IMR-90 (cell line): ENCODE results near the gene CCPG1. TPM values are rescaled to one million over a fixed set of nuclear protein-coding genes. Genes with fewer than 3 reads are reported as not detected.

Source experiments
- microRNA-seq, 2 experiments: library from miRNA; stranded (forward) in 1 of 2; unstranded in 1 of 2; fragments of 10-50 nt in 1 of 2; fragments of <30 nt in 1 of 2; gene quantifications in 1 of 2; microRNA quantifications in 1 of 2; one replicate each; pipeline versions ENCODE3 to v1.1.0; 2013 to 2020; ENCODE audit not compliant: insufficient read depth in 1 of 2, insufficient read length in 1 of 2, unreplicated experiment in 1 of 2
- polyA plus RNA-seq, 3 experiments: library from polyadenylated mRNA; depleted of rRNA; stranded (reverse); fragments of >200 nt; gene quantifications; 2 replicates each; pipeline ENCODE4 v1.2.3, GENCODE V29; 2012; ENCODE audit warnings: low replicate concordance in 1 of 3
- total RNA-seq: library from RNA; depleted of rRNA; stranded (reverse); fragments of >200 nt; gene quantifications from 2 replicates; pipeline ENCODE4 v1.2.3, GENCODE V29; 2012; rRNA removed

CCPG1 gene
- total and polyA plus RNA-seq, 2 of the 4 experiments (the other 2 are of a cell fraction): 11.4 to 14.3 TPM

Small RNA genes lying within 50 kb of the gene (microRNA-seq; reads per million reads assigned to microRNA genes)
- gene MIR628 (ENCODE audit: unreplicated experiment): 40.2 reads per million, percentile 43 among the genes with 10 or more reads in this experiment

Other genes with a start within 250 kb of the CCPG1 start
- 36.7 and 89.2 TPM in 2 replicates for gene RSL24D1, start 211.4 kb downstream of the CCPG1 start, total RNA-seq
- 25.6 and 36.5 TPM in 2 replicates for gene RSL24D1, start 211.4 kb downstream of the CCPG1 start, polyA plus RNA-seq (2012; rRNA removed)
- 4.8 and 8.6 TPM in 2 replicates for gene RAB27A, start 118.5 kb downstream of the CCPG1 start, total RNA-seq
- gene RAB27A, start 118.5 kb downstream of the CCPG1 start, polyA plus RNA-seq (2012; rRNA removed): 12.1 and 13.7 TPM in 2 replicates
- 11.7 and 12.7 TPM in 2 replicates for gene PIGBOS1, start 89.2 kb downstream of the CCPG1 start, total RNA-seq
- 11.7 and 12.1 TPM in 2 replicates for gene PIGBOS1, start 89.2 kb downstream of the CCPG1 start, polyA plus RNA-seq (2012; rRNA removed)
- 11.8 and 17.5 TPM in 2 replicates for gene PIGB, start 89.1 kb downstream of the CCPG1 start, total RNA-seq
- 8.0 and 9.2 TPM in 2 replicates for gene PIGB, start 89.1 kb downstream of the CCPG1 start, polyA plus RNA-seq (2012; rRNA removed)
- 0.28 and 0.36 TPM in 2 replicates for gene PIERCE2, start 136 bp upstream of the CCPG1 start, total RNA-seq
- 0.48 and 1.0 TPM in 2 replicates for gene PIERCE2, start 136 bp upstream of the CCPG1 start, polyA plus RNA-seq (2012; rRNA removed)
- 0.72 and 0.83 TPM in 2 replicates for gene DNAAF4, start 99.9 kb upstream of the CCPG1 start, total RNA-seq
- 0.48 and 0.80 TPM in 2 replicates for gene DNAAF4, start 99.9 kb upstream of the CCPG1 start, polyA plus RNA-seq (2012; rRNA removed)
- 6.6 and 10.0 TPM in 2 replicates for gene PYGO1, start 180.0 kb upstream of the CCPG1 start, total RNA-seq
- 2.6 and 3.0 TPM in 2 replicates for gene PYGO1, start 180.0 kb upstream of the CCPG1 start, polyA plus RNA-seq (2012; rRNA removed)